ENCODE results near the gene TOMT.

DNA sequence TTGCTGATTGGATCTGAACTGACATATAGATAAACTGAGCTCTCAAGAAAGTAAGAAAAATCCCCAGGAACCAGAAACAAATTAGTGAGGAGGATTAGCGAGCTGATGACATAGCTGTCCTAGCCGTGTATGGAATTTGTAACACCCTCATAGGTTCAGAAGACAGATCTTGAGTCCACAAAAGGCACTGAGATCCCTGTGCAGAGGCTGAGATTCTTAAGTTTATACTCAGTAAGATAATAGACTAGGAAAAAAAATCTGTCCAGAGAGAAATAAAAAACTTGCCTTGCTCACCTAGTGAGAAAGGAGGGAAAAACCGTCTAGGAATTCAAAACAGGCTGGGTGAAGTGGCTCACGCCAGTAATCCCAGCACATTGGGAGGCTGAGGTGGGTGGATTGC, 30.0 kb upstream of the TOMT start:
- TF ChIP-seq EP300 (IDR thresholded peaks at IDR 0.05) (no peak), POLR2AphosphoS5 (IDR thresholded peaks at IDR 0.05) (no peak), POLR2A (IDR thresholded peaks at IDR 0.05) (no peak)
- TF ChIP-seq, protein P1, sequence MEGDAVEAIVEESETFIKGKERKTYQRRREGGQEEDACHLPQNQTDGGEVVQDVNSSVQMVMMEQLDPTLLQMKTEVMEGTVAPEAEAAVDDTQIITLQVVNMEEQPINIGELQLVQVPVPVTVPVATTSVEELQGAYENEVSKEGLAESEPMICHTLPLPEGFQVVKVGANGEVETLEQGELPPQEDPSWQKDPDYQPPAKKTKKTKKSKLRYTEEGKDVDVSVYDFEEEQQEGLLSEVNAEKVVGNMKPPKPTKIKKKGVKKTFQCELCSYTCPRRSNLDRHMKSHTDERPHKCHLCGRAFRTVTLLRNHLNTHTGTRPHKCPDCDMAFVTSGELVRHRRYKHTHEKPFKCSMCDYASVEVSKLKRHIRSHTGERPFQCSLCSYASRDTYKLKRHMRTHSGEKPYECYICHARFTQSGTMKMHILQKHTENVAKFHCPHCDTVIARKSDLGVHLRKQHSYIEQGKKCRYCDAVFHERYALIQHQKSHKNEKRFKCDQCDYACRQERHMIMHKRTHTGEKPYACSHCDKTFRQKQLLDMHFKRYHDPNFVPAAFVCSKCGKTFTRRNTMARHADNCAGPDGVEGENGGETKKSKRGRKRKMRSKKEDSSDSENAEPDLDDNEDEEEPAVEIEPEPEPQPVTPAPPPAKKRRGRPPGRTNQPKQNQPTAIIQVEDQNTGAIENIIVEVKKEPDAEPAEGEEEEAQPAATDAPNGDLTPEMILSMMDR (IDR thresholded peaks at IDR 0.05), result no peak

All from suprapubic skin (tissue), 4 donors.